HepG2 (cell line): Measurements from ENCODE around the gene PRKCD. TPM values are rescaled to one million over a fixed set of nuclear protein-coding genes. Genes with fewer than 3 reads are reported as not detected.
A peak's percentile ranks its signal among the peaks of the same experiment; 100 is the strongest.

Experiments used
- ARID3A ChIP-seq: IDR thresholded peaks from 2 replicates; pipeline ENCODE4 v1.6.1; 2012; ENCODE audit warnings: low read depth, low read length, improper control_type of control experiment
- BHLHE40 ChIP-seq: IDR thresholded peaks from 2 replicates; pipeline ENCODE4 v1.6.1; 2011; ENCODE audit warnings: low read length, improper control_type of control experiment
- FOXC1 ChIP-seq: sonication (generic); formaldehyde crosslinking; IDR thresholded peaks from 2 replicates; pipeline ENCODE4 v1.8.0; 2022; ENCODE audit warnings: mild to moderate bottlenecking, missing genetic modification reagents, borderline replicate concordance
- HMGA1 ChIP-seq: sonication (generic); formaldehyde crosslinking; conservative IDR thresholded peaks from 2 replicates; pipeline ENCODE4 v1.4.0; 2020; ENCODE audit warnings: missing genetic modification reagents
- HOXA3 ChIP-seq: sonication (generic); formaldehyde crosslinking; IDR thresholded peaks from 2 replicates; pipeline ENCODE4 v1.5.0; 2020; ENCODE audit warnings: missing genetic modification reagents
- HOXA9 ChIP-seq: sonication (generic); formaldehyde crosslinking; IDR thresholded peaks from 2 replicates; pipeline ENCODE4 v1.8.1; 2022; ENCODE audit warnings: missing genetic modification reagents, mild to moderate bottlenecking, moderate library complexity, borderline replicate concordance
- IKZF5 ChIP-seq: IDR thresholded peaks from 2 replicates; pipeline ENCODE4 v1.6.1; 2018; ENCODE audit warnings: missing genetic modification reagents, mild to moderate bottlenecking, missing compliant biosample characterization
- KLF15 ChIP-seq: sonication (generic); formaldehyde crosslinking; IDR thresholded peaks from 2 replicates; pipeline ENCODE4 v1.8.1; 2023; ENCODE audit warnings: borderline replicate concordance, mild to moderate bottlenecking, inconsistent platforms, missing genetic modification reagents, mixed read lengths
- LCORL ChIP-seq, 2 experiments: fragments of 450-650 bp in 1 of 2; sonication (generic) in 1 of 2; formaldehyde crosslinking in 1 of 2; IDR thresholded peaks; 2 replicates each; pipeline versions ENCODE4 v1.5.0 to v1.6.1; 2017 to 2020; ENCODE audit warnings: antibody characterized with exemption in 1 of 2, missing genetic modification reagents in 1 of 2
- NR3C1 ChIP-seq: sonication (generic); formaldehyde crosslinking; IDR thresholded peaks from 2 replicates; pipeline ENCODE4 v1.4.0; 2020; ENCODE audit warnings: missing genetic modification reagents
- REXO4 ChIP-seq: sonication (generic); formaldehyde crosslinking; IDR thresholded peaks from 2 replicates; pipeline ENCODE4 v1.8.0; 2022; ENCODE audit warnings: missing genetic modification reagents, mild to moderate bottlenecking, borderline replicate concordance
- RNF219 ChIP-seq: sonication (generic); formaldehyde crosslinking; IDR thresholded peaks from 2 replicates; pipeline ENCODE4 v1.5.0; 2020; ENCODE audit warnings: mild to moderate bottlenecking, missing genetic modification reagents
- SMYD3 ChIP-seq: sonication (generic); formaldehyde crosslinking; IDR thresholded peaks from 2 replicates; pipeline ENCODE4 v1.8.1; 2023; ENCODE audit warnings: mild to moderate bottlenecking, missing genetic modification reagents
- TAF1 ChIP-seq: sonication (generic); formaldehyde crosslinking; IDR thresholded peaks from 2 replicates; pipeline ENCODE4 v1.4.0; 2020; ENCODE audit warnings: missing genetic modification reagents
- TFE3 ChIP-seq: IDR thresholded peaks from 2 replicates; pipeline ENCODE4 v1.6.1; 2016
- TOE1 ChIP-seq: sonication (generic); formaldehyde crosslinking; IDR thresholded peaks from 2 replicates; pipeline ENCODE4 v1.4.0; 2020; ENCODE audit warnings: mild to moderate bottlenecking, missing genetic modification reagents
- ZNF513 ChIP-seq: sonication (generic); formaldehyde crosslinking; conservative IDR thresholded peaks from 2 replicates; pipeline ENCODE4 v1.5.0; 2020; ENCODE audit warnings: missing genetic modification reagents
- ZNF552 ChIP-seq: sonication (generic); formaldehyde crosslinking; IDR thresholded peaks from 2 replicates; pipeline ENCODE4 v1.9.0; 2022; ENCODE audit warnings: missing genetic modification reagents, mild to moderate bottlenecking, borderline replicate concordance
- ZNF619 ChIP-seq: sonication (generic); formaldehyde crosslinking; IDR thresholded peaks from 2 replicates; pipeline ENCODE4 v1.4.0; 2020; ENCODE audit warnings: mild to moderate bottlenecking, missing genetic modification reagents
- polyA plus RNA-seq, 8 experiments: library from polyadenylated mRNA; depleted of rRNA in 3 of 8; stranded (reverse) in 7 of 8; unstranded in 1 of 8; fragments of >200 nt; fragmentation: Illumina TruSeq in 4 of 8; extraction: Trizol in 4 of 8; gene quantifications; 2 replicates each; pipeline versions ENCODE4 v1.2.1 to v1.2.3, GENCODE V29; 2011 to 2016; ENCODE audit warnings: low read depth in 4 of 8, missing spikeins in 1 of 8, mixed read lengths in 1 of 8; ENCODE audit not compliant: insufficient read depth in 1 of 8
- total RNA-seq, 5 experiments: library from RNA; depleted of rRNA; stranded (reverse); fragments of >200 nt; fragmentation: Illumina TruSeq; extraction: Trizol; gene quantifications; 2 replicates each; pipeline ENCODE4 v1.2.3, GENCODE V29; 2016; ENCODE audit warnings: low read depth in 1 of 5
- TF ChIP-seq, protein P1 (sequence below): sonication (generic); IDR thresholded peaks from 2 replicates; pipeline ENCODE4 v1.6.1; 2016; ENCODE audit warnings: low read depth, borderline replicate concordance

PRKCD gene
- total and polyA plus RNA-seq, 2 of the 13 experiments (the other 11 are each of a cell fraction or from before 2014, with no cell fraction given), result 1.6 to 40.7 TPM

GRCh38 chr3:53134631-53135232, 26.3 kb upstream of the PRKCD start (continued):
- TF ChIP-seq TFE3 (CRISPR knock-in tag) (no peak), ARID3A (no peak), LCORL (IDR thresholded peaks at IDR 0.05) (no peak), LCORL (CRISPR knock-in tag; IDR thresholded peaks at IDR 0.05) (no peak), ZNF513 (CRISPR knock-in tag) (no peak), TOE1 (CRISPR knock-in tag) (no peak), BHLHE40 (no peak), ZNF619 (CRISPR knock-in tag) (no peak), ZNF552 (CRISPR knock-in tag) (no peak), TAF1 (CRISPR knock-in tag) (no peak), NR3C1 (no peak), RNF219 (CRISPR knock-in tag) (no peak), HMGA1 (CRISPR knock-in tag) (no peak), HOXA9 (CRISPR knock-in tag) (no peak), HOXA3 (CRISPR knock-in tag) (no peak), REXO4 (no peak), IKZF5 (CRISPR knock-in tag) (no peak; the same call in 1 of the 2 replicates), SMYD3 (CRISPR knock-in tag) (no peak), FOXC1 (CRISPR knock-in tag) (no peak), KLF15 (no peak)
- TF ChIP-seq, protein P1, sequence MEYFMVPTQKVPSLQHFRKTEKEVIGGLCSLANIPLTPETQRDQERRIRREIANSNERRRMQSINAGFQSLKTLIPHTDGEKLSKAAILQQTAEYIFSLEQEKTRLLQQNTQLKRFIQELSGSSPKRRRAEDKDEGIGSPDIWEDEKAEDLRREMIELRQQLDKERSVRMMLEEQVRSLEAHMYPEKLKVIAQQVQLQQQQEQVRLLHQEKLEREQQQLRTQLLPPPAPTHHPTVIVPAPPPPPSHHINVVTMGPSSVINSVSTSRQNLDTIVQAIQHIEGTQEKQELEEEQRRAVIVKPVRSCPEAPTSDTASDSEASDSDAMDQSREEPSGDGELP, result peak; percentile 51; the same call in 1 of the 2 replicates
